Spleen (tissue), 11 donors: ENCODE results near the gene SLC35G2. TPM values are rescaled to one million over a fixed set of nuclear protein-coding genes. Genes with fewer than 3 reads are reported as not detected.

ENCODE experiments used
- DNase-seq: peaks from one replicate; pipeline ENCODE4 v3.0.0-alpha.2; 2020
- H3K27ac ChIP-seq, 8 donors: fragments of 200-600 bp; sonication (generic) in 7 of 8; 1 replicate in 4 of 8; 2 replicates in 4 of 8; pipeline versions ENCODE4 v1.5.0 to v1.8.0; 2016 to 2021; ENCODE audit warnings: inconsistent platforms in 4 of 8, mild to moderate bottlenecking in 4 of 8, moderate library complexity in 1 of 8
- H3K27me3 ChIP-seq, 7 donors: fragments of 200-600 bp; sonication (generic) in 6 of 7; replicated peaks in 1 of 7; 1 replicate in 4 of 7; 2 replicates in 3 of 7; pipeline versions ENCODE4 v1.5.0 to v1.8.0; 2016 to 2021; ENCODE audit warnings: inconsistent platforms in 3 of 7, mild to moderate bottlenecking in 1 of 7
- H3K36me3 ChIP-seq, 6 donors: fragments of 200-600 bp; sonication (generic) in 5 of 6; 1 replicate in 4 of 6; 2 replicates in 2 of 6; pipeline versions ENCODE4 v1.5.0 to v1.8.0; 2016 to 2021; ENCODE audit warnings: inconsistent platforms in 2 of 6
- H3K4me1 ChIP-seq, 6 donors: fragments of 200-600 bp; sonication (generic) in 5 of 6; 1 replicate in 3 of 6; 2 replicates in 3 of 6; pipeline versions ENCODE4 v1.5.0 to v1.8.0; 2016 to 2021; ENCODE audit warnings: inconsistent platforms in 3 of 6
- H3K4me3 ChIP-seq, 8 donors: fragments of 200-600 bp; sonication (generic) in 7 of 8; 1 replicate in 4 of 8; 2 replicates in 4 of 8; pipeline versions ENCODE4 v1.5.0 to v1.8.0; 2016 to 2021; ENCODE audit warnings: inconsistent platforms in 4 of 8, mild to moderate bottlenecking in 4 of 8, moderate library complexity in 2 of 8
- H3K9me3 ChIP-seq, 8 donors: fragments of 200-600 bp; sonication (generic) in 7 of 8; 1 replicate in 4 of 8; 2 replicates in 4 of 8; pipeline versions ENCODE4 v1.5.0 to v1.8.0; 2016 to 2021; ENCODE audit warnings: inconsistent platforms in 4 of 8
- POLR2A ChIP-seq, 3 donors: fragments of 450-650 bp; IDR thresholded peaks; one replicate each; pipeline ENCODE4 v1.5.1; 2017; ENCODE audit warnings: antibody characterized with exemption in 3 of 3, mild to moderate bottlenecking in 1 of 3
- POLR2AphosphoS5 ChIP-seq, 3 donors: sonication (generic); formaldehyde crosslinking; IDR thresholded peaks; one replicate each; pipeline ENCODE4 v1.5.1; 2017; ENCODE audit warnings: antibody characterized with exemption in 3 of 3
- WGBS, 5 donors: extraction: QIAGEN DNeasy Blood & Tissue Kit in 3 of 5; methylation state at CpG; one replicate each; pipeline versions ENCODE4 v1.1.5 to v1.1.7; 2013 to 2018; 5-methylcytosine and 5-hydroxymethylcytosine counted together
- intact Hi-C: fragments of 100-400 bp; cut with DNase I; formaldehyde crosslinking; loops from one replicate; pipeline ENCODE4 v1.15.0; 2023; ENCODE audit warnings: low total_unique reads
- polyA plus RNA-seq, 3 donors: library from polyadenylated mRNA; stranded (reverse); fragments of 200-250 nt; gene quantifications; one replicate each; pipeline ENCODE4 v1.2.1, GENCODE V29; 2013
- total RNA-seq, 7 donors: library from RNA; depleted of rRNA in 3 of 7; stranded (reverse); fragments of >200 nt in 3 of 7; fragmentation: NEBNext Ultra II Directional in 4 of 7; extraction: Animal tissue kit (Norgen Biotek cat#: 25700) in 4 of 7; gene quantifications; one replicate each; pipeline versions ENCODE4 v1.1.0 to v1.2.1, GENCODE V29; 2016 to 2021
- TF ChIP-seq, protein P1 (sequence below), 11 experiments: fragments of 200-600 bp in 7 of 11; fragments of 450-650 bp in 4 of 11; sonication (generic) in 4 of 11; IDR thresholded peaks in 8 of 11; conservative IDR thresholded peaks in 3 of 11; 1 replicate in 7 of 11; 2 replicates in 4 of 11; pipeline versions ENCODE4 v1.4.0 to v1.8.0; 2016 to 2021; ENCODE audit warnings: antibody characterized with exemption in 11 of 11, inconsistent platforms in 4 of 11, mild to moderate bottlenecking in 1 of 11
- donor health status: healthy with polysubstance abuse.
- donor health status: DM: no; HTN: no; CAD: no; lungs with moderate emphysema.
- donor health status: DM: no; HTN: no; CAD: no.
- donor health status: Bipolar disorder and iron deficiency.
- donor health status: healthy.
- donor health status: DM: no; HTN: no; CAD: no.
- donor health status: DM: yes; HTN: yes; CAD: no.

Gene SLC35G2
- total and polyA plus RNA-seq, 10 donors = 1.1 to 7.7 (median 3.2) TPM

DNA sequence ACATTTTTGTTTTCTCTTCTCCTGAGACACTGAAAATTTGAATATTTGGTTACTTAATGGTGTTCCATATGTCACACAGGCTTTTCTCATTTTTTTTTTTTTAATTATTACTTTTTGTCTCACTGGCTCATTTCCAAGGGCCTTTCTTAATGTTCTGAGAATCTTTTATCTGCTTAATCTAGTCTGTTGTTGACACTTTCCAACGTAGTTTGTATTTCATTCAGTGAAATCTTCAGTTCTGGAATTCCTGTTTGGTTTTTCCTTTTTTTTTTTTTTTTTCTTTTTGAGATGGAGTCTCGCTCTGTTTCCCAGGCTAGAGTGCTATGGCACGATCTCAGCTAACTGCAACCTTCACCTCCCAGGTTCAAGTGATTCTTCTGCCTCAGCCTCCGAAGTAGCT, 85.8 kb downstream of the SLC35G2 start:
- Histone ChIP-seq H3K36me3 (peaks cover 0 to 17% (median 0%) of the 10 kb centered on the region in 6 donors), H3K27me3 (no peaks in the 10 kb centered on the region), H3K4me1 (peaks cover 14 to 80% (median 66%) of the 10 kb centered on the region in 6 donors), H3K9me3 (peaks cover 9 to 37% (median 28%) of the 10 kb centered on the region in 8 donors), H3K4me3 (no peak overlapping the region), H3K27ac (no peak overlapping the region)
- TF ChIP-seq, protein P1, sequence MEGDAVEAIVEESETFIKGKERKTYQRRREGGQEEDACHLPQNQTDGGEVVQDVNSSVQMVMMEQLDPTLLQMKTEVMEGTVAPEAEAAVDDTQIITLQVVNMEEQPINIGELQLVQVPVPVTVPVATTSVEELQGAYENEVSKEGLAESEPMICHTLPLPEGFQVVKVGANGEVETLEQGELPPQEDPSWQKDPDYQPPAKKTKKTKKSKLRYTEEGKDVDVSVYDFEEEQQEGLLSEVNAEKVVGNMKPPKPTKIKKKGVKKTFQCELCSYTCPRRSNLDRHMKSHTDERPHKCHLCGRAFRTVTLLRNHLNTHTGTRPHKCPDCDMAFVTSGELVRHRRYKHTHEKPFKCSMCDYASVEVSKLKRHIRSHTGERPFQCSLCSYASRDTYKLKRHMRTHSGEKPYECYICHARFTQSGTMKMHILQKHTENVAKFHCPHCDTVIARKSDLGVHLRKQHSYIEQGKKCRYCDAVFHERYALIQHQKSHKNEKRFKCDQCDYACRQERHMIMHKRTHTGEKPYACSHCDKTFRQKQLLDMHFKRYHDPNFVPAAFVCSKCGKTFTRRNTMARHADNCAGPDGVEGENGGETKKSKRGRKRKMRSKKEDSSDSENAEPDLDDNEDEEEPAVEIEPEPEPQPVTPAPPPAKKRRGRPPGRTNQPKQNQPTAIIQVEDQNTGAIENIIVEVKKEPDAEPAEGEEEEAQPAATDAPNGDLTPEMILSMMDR (IDR thresholded peaks at IDR 0.05 in 8 of 11, conservative IDR thresholded peaks at IDR 0.05 in 3 of 11) = no peak
- TF ChIP-seq POLR2AphosphoS5 (IDR thresholded peaks at IDR 0.05) (no peak), POLR2A (IDR thresholded peaks at IDR 0.05) (no peak)
- intact Hi-C loops = no loop called here
- 72 to 84% (median 73%) methylated on average over 4 of the region's 4 CpGs for WGBS, 5 donors
- DNase-seq = no peak

Other genes starting within 250 kb of the SLC35G2 start
- 10 to 100 TPM; 40.0 to 61.6 (median 51.9) TPM for gene STAG1, start 66.7 kb upstream of the SLC35G2 start, total RNA-seq
- 1 to 10 TPM; 7.2 to 9.2 (median 8.5) TPM for gene STAG1, start 66.7 kb upstream of the SLC35G2 start, polyA plus RNA-seq
- 10 to 100 TPM; 41.9 to 54.7 (median 48.3) TPM for gene NCK1, start 43.1 kb downstream of the SLC35G2 start, total RNA-seq
- gene NCK1, start 43.1 kb downstream of the SLC35G2 start, polyA plus RNA-seq = 10 to 100 TPM; 12.5 to 21.9 (median 19.5) TPM
- 1 to 10 TPM in 2 of 7 donors, under 1 TPM in 5; 0.33 to 3.1 (median 0.67) TPM for gene IL20RB, start 138.9 kb downstream of the SLC35G2 start, total RNA-seq
- gene IL20RB, start 138.9 kb downstream of the SLC35G2 start, polyA plus RNA-seq = 1 to 10 TPM in 1 of 3 donors, under 1 TPM in 2; 0.85 to 1.7 (median 0.96) TPM